Measurements from ENCODE around the gene PBX3.

PBX3 gene

DNA sequence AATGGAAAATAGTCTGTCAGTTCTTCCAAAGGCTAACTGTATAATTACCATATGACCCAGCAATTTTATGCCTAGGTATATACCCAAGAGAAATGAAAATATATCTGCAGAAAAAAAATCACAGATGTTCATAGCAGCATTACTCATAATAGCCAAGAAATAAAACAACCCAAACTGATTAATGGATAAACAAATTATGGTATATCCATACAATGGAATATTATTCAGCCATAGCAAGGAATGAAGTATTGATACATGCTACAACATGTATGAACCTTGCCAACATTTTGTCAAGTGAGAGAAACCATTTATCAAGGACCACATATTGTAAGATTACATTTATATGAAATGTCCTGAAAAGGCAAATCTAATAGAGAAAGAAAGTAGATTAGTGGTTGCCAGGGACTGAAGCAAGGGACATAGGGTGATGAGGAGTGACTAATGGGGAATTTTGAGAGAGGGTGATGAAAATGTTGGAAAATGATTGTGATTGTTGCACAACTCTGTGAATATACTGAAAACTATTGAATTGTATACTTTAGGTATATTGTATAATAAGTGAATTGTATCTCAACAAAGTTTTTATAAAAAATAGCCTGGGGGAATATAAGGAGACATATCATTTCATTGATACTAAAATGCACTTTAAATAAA is 114.4 kb downstream of the PBX3 start:
- Histone ChIP-seq H3K27ac (ENCODE audit: low read depth, low read length) (no peak overlapping the region), H3K4ac (ENCODE audit: low read depth, low read length) (no peak overlapping the region), H3K79me2 (ENCODE audit: control insufficient read depth, insufficient read depth, low read length) (peaks cover 9% of the 10 kb centered on the region), H3K4me3 (ENCODE audit: low read length) (no peak overlapping the region), H3K4me1 (ENCODE audit: control insufficient read depth, low read depth, low read length) (no peaks in the 10 kb centered on the region), H2BK120ac (ENCODE audit: low read depth, low read length) (no peak overlapping the region), H2AK5ac (ENCODE audit: low read length) (no peak overlapping the region), H2BK15ac (replicated peaks; ENCODE audit: low read depth) (no peak overlapping the region), H2BK5ac (ENCODE audit: low read length) (no peak overlapping the region), H3K23ac (ENCODE audit: low read length) (no peak overlapping the region), H3K56ac (ENCODE audit: low read length) (no peak overlapping the region), H3K36me3 (ENCODE audit: control insufficient read depth, insufficient read depth, low read length) (no peaks in the 10 kb centered on the region), H3K9ac (ENCODE audit: low read length) (no peak overlapping the region), H3K27me3 (ENCODE audit: insufficient read depth, low read length, poor library complexity) (no peaks in the 10 kb centered on the region), H4K8ac (ENCODE audit: low read depth, low read length) (no peak overlapping the region), H4K5ac (ENCODE audit: low read length) (no peak overlapping the region), H3K4me2 (ENCODE audit: low read length) (no peak overlapping the region), H3K79me1 (ENCODE audit: low read length) (peaks cover 6% of the 10 kb centered on the region), H3K18ac (ENCODE audit: low read length) (no peak overlapping the region)
- no peak for DNase-seq

GRCh38 chr9:125863923-125864322 is 116.8 kb downstream of the PBX3 start:
- peaks cover 6% of the 10 kb centered on the region for H3K79me1 ChIP-seq (ENCODE audit: low read length)
- H3K56ac ChIP-seq (ENCODE audit: low read length) = no peak overlapping the region
- no peak overlapping the region for H4K5ac ChIP-seq (ENCODE audit: low read length)
- WGBS (ENCODE audit: extremely low coverage, insufficient coverage, low lambda C conversion rate) = no CpG with 5 or more reads among the region's 1 CpG
- DNase-seq = no peak
- no peaks in the 10 kb centered on the region for H3K36me3 ChIP-seq (ENCODE audit: control insufficient read depth, insufficient read depth, low read length)
- H3K9ac ChIP-seq (ENCODE audit: low read length) = no peak overlapping the region
- H3K79me2 ChIP-seq (ENCODE audit: control insufficient read depth, insufficient read depth, low read length) = peaks cover 11% of the 10 kb centered on the region
- H3K23ac ChIP-seq (ENCODE audit: low read length) = no peak overlapping the region
- H2BK15ac ChIP-seq (replicated peaks; ENCODE audit: low read depth) = no peak overlapping the region
- no peaks in the 10 kb centered on the region for H3K4me1 ChIP-seq (ENCODE audit: control insufficient read depth, low read depth, low read length)
- H2AK5ac ChIP-seq (ENCODE audit: low read length) = no peak overlapping the region
- H4K8ac ChIP-seq (ENCODE audit: low read depth, low read length) = no peak overlapping the region
- H3K27ac ChIP-seq (ENCODE audit: low read depth, low read length) = no peak overlapping the region
- H3K4me2 ChIP-seq (ENCODE audit: low read length) = no peak overlapping the region
- H3K4me3 ChIP-seq (ENCODE audit: low read length) = no peak overlapping the region
- no peak overlapping the region for H3K18ac ChIP-seq (ENCODE audit: low read length)
- H2BK5ac ChIP-seq (ENCODE audit: low read length) = no peak overlapping the region
- no peak overlapping the region for H3K4ac ChIP-seq (ENCODE audit: low read depth, low read length)
- H3K27me3 ChIP-seq (ENCODE audit: insufficient read depth, low read length, poor library complexity) = no peaks in the 10 kb centered on the region
- no peak overlapping the region for H2BK120ac ChIP-seq (ENCODE audit: low read depth, low read length)

- whole genome bisulfite sequencing (ENCODE audit: extremely low coverage, insufficient coverage, low lambda C conversion rate) = no CpG with 5 or more reads among the region's 3 CpGs
Measured at GRCh38 chr9:125867751-125868415, 120.7 kb downstream of the PBX3 start.

GRCh38 chr9:125878164-125878631 is 131.0 kb downstream of the PBX3 start:
- Histone ChIP-seq H2BK15ac (replicated peaks; ENCODE audit: low read depth) (no peak overlapping the region), H3K36me3 (ENCODE audit: control insufficient read depth, insufficient read depth, low read length) (no peaks in the 10 kb centered on the region), H3K4ac (ENCODE audit: low read depth, low read length) (no peak overlapping the region), H2AK5ac (ENCODE audit: low read length) (no peak overlapping the region), H4K5ac (ENCODE audit: low read length) (no peak overlapping the region), H3K18ac (ENCODE audit: low read length) (no peak overlapping the region), H3K27ac (ENCODE audit: low read depth, low read length) (no peak overlapping the region), H2BK5ac (ENCODE audit: low read length) (no peak overlapping the region), H3K79me2 (ENCODE audit: control insufficient read depth, insufficient read depth, low read length) (no peaks in the 10 kb centered on the region), H3K4me2 (ENCODE audit: low read length) (no peak overlapping the region), H3K23ac (ENCODE audit: low read length) (no peak overlapping the region), H3K4me1 (ENCODE audit: control insufficient read depth, low read depth, low read length) (no peaks in the 10 kb centered on the region), H3K27me3 (ENCODE audit: insufficient read depth, low read length, poor library complexity) (no peaks in the 10 kb centered on the region), H3K9ac (ENCODE audit: low read length) (no peak overlapping the region), H3K79me1 (ENCODE audit: low read length) (no peaks in the 10 kb centered on the region), H3K4me3 (ENCODE audit: low read length) (no peak overlapping the region), H4K8ac (ENCODE audit: low read depth, low read length) (no peak overlapping the region), H3K56ac (ENCODE audit: low read length) (no peak overlapping the region), H2BK120ac (ENCODE audit: low read depth, low read length) (no peak overlapping the region)
- WGBS (ENCODE audit: extremely low coverage, insufficient coverage, low lambda C conversion rate) = no CpG with 5 or more reads among the region's 3 CpGs
- DNase-seq = no peak

More at GRCh38 chr9:125867751-125868415, 120.7 kb downstream of the PBX3 start:
- Histone ChIP-seq H4K8ac (ENCODE audit: low read depth, low read length) (no peak overlapping the region), H3K23ac (ENCODE audit: low read length) (no peak overlapping the region), H2BK15ac (replicated peaks; ENCODE audit: low read depth) (no peak overlapping the region), H3K79me2 (ENCODE audit: control insufficient read depth, insufficient read depth, low read length) (peaks cover 4% of the 10 kb centered on the region), H2AK5ac (ENCODE audit: low read length) (no peak overlapping the region), H3K4ac (ENCODE audit: low read depth, low read length) (no peak overlapping the region), H3K4me2 (ENCODE audit: low read length) (no peak overlapping the region), H3K27ac (ENCODE audit: low read depth, low read length) (no peak overlapping the region), H3K56ac (ENCODE audit: low read length) (no peak overlapping the region), H3K36me3 (ENCODE audit: control insufficient read depth, insufficient read depth, low read length) (no peaks in the 10 kb centered on the region), H3K27me3 (ENCODE audit: insufficient read depth, low read length, poor library complexity) (no peaks in the 10 kb centered on the region), H3K79me1 (ENCODE audit: low read length) (peaks cover 4% of the 10 kb centered on the region), H4K5ac (ENCODE audit: low read length) (no peak overlapping the region), H3K4me3 (ENCODE audit: low read length) (no peak overlapping the region), H3K18ac (ENCODE audit: low read length) (no peak overlapping the region), H2BK120ac (ENCODE audit: low read depth, low read length) (no peak overlapping the region), H3K9ac (ENCODE audit: low read length) (no peak overlapping the region), H2BK5ac (ENCODE audit: low read length) (no peak overlapping the region), H3K4me1 (ENCODE audit: control insufficient read depth, low read depth, low read length) (no peaks in the 10 kb centered on the region)
- DNase-seq = no peak

GRCh38 chr9:125881042-125881441 is 133.9 kb downstream of the PBX3 start:
- Histone ChIP-seq H3K36me3 (ENCODE audit: control insufficient read depth, insufficient read depth, low read length) (no peaks in the 10 kb centered on the region), H3K9ac (ENCODE audit: low read length) (no peak overlapping the region), H2AK5ac (ENCODE audit: low read length) (no peak overlapping the region), H2BK120ac (ENCODE audit: low read depth, low read length) (no peak overlapping the region), H3K4me1 (ENCODE audit: control insufficient read depth, low read depth, low read length) (no peaks in the 10 kb centered on the region), H3K23ac (ENCODE audit: low read length) (no peak overlapping the region), H3K4me2 (ENCODE audit: low read length) (no peak overlapping the region), H3K56ac (ENCODE audit: low read length) (no peak overlapping the region), H3K4me3 (ENCODE audit: low read length) (no peak overlapping the region), H3K4ac (ENCODE audit: low read depth, low read length) (no peak overlapping the region), H2BK15ac (replicated peaks; ENCODE audit: low read depth) (no peak overlapping the region), H2BK5ac (ENCODE audit: low read length) (no peak overlapping the region), H3K27ac (ENCODE audit: low read depth, low read length) (no peak overlapping the region), H3K79me2 (ENCODE audit: control insufficient read depth, insufficient read depth, low read length) (no peaks in the 10 kb centered on the region), H4K8ac (ENCODE audit: low read depth, low read length) (no peak overlapping the region), H3K27me3 (ENCODE audit: insufficient read depth, low read length, poor library complexity) (no peaks in the 10 kb centered on the region), H3K79me1 (ENCODE audit: low read length) (no peaks in the 10 kb centered on the region), H3K18ac (ENCODE audit: low read length) (no peak overlapping the region), H4K5ac (ENCODE audit: low read length) (no peak overlapping the region)
- no peak for DNase-seq
